ENCODE data around the gene OSBPL10.

GRCh38 chr3:31942446-31942845 lies 38.6 kb downstream of the OSBPL10 start:
- TF ChIP-seq POLR2AphosphoS5 (IDR thresholded peaks at IDR 0.05): no peak
- TF ChIP-seq, protein P1, sequence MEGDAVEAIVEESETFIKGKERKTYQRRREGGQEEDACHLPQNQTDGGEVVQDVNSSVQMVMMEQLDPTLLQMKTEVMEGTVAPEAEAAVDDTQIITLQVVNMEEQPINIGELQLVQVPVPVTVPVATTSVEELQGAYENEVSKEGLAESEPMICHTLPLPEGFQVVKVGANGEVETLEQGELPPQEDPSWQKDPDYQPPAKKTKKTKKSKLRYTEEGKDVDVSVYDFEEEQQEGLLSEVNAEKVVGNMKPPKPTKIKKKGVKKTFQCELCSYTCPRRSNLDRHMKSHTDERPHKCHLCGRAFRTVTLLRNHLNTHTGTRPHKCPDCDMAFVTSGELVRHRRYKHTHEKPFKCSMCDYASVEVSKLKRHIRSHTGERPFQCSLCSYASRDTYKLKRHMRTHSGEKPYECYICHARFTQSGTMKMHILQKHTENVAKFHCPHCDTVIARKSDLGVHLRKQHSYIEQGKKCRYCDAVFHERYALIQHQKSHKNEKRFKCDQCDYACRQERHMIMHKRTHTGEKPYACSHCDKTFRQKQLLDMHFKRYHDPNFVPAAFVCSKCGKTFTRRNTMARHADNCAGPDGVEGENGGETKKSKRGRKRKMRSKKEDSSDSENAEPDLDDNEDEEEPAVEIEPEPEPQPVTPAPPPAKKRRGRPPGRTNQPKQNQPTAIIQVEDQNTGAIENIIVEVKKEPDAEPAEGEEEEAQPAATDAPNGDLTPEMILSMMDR (IDR thresholded peaks at IDR 0.05): no peak

Measured in prostate gland (tissue), 2 donors.